Measurements from ENCODE around the gene SLCO1A2. TPM values are rescaled to one million over a fixed set of nuclear protein-coding genes. Genes with fewer than 3 reads are reported as not detected.

The SLCO1A2 gene
- total and polyA plus RNA-seq, 2 donors (not counting 3 experiments of a cell fraction or from before 2014, with no cell fraction given): not detected

DNA sequence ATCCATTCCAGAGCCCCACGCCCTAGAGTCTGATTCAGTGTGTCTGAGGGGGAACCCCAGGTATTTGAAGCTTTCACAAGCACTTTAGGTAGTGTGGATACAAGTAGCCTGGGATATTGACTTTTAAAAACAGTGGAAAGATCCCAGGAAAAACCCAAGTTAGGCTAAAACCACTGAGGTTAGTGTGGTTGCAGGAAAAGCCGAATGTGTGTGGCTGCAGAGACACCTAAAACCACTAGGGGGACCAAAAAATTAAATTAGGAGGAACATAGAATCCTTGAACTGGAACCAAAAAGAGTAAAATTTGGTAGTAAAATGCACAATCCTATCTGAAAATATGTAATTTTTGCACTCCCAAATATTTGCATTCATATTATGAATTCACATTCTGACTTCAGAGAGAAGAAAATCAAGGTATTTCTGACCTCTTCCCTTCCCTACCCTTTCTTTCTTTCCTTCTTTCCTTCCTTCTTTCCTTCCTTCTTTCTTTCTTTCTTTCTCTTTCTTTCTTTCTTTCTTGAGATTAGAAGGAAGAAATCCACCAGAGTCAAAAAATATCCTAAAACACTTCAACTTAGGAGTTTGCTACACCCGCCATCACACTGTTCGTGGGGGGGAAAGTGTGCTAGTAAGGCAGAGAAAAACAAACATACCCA lies 37.8 kb downstream of the SLCO1A2 start:
- Histone ChIP-seq H3K36me3 (ENCODE audit: control insufficient read depth in 2 of 2, extremely low read depth in 1 of 2, insufficient read depth in 2 of 2, low read length in 2 of 2) (no peaks in the 10 kb centered on the region), H3K4me1 (ENCODE audit: control insufficient read depth, extremely low read depth, insufficient read depth, low read length) (no peaks in the 10 kb centered on the region), H2AFZ (ENCODE audit: low read depth, low read length) (peak overlapping the region; percentile 51), H4K20me1 (replicated peaks; ENCODE audit: control insufficient read depth, extremely low read depth, insufficient read depth, low read length) (no peaks in the 10 kb centered on the region), H3K4me3 (replicated peaks in 1 of 3; ENCODE audit: insufficient read depth in 1 of 3, low read depth in 1 of 3, low read length in 3 of 3) (no peak overlapping the region), H3K27me3 (ENCODE audit: control insufficient read depth in 2 of 2, insufficient read depth in 2 of 2, low read length in 2 of 2) (no peaks in the 10 kb centered on the region), H3K27ac (ENCODE audit: insufficient read depth, low read depth, low read length) (no peak overlapping the region), H3K79me2 (ENCODE audit: control insufficient read depth, insufficient read depth, low read length) (no peaks in the 10 kb centered on the region), H3K9me1 (replicated peaks; ENCODE audit: control insufficient read depth, extremely low read depth, insufficient read depth, low read length) (no peaks in the 10 kb centered on the region), H3K9me3 (replicated peaks; ENCODE audit: control insufficient read depth, insufficient read depth, low read length) (no peaks in the 10 kb centered on the region), H3K4me2 (ENCODE audit: insufficient read depth, low read length) (no peak overlapping the region), H3K9ac (replicated peaks; ENCODE audit: extremely low read depth, insufficient read depth, low read length) (no peak overlapping the region)
- CTCF ChIA-PET: interaction anchor here (0.6 to 1.9 kb wide), 21 partner anchors 8 to 693 kb away, joined by 3 to 23 read pairs (median 3); partner anchors contain the start of genes GOLT1B, PYROXD1 and RECQL
- intact Hi-C loops (cut with micrococcal nuclease): loop anchor here (2.0 to 5.0 kb wide), 3 partner anchors 140 to 380 kb away; partner anchors contain the start of gene PYROXD1
- FAIRE-seq (peak; percentile 43), DNase-seq (ENCODE audit: low read depth, low spot score) (peak; percentile 13)
- no TSS peak for BruUV-seq (replicated peaks)
- dilution Hi-C loops (cut with MboI; ENCODE audit: extremely low pct_ligation_motif_present, low sequenced_read_pairs): no loop called here
- POLR2A ChIA-PET: no interaction called here
- TF ChIP-seq, protein P1, sequence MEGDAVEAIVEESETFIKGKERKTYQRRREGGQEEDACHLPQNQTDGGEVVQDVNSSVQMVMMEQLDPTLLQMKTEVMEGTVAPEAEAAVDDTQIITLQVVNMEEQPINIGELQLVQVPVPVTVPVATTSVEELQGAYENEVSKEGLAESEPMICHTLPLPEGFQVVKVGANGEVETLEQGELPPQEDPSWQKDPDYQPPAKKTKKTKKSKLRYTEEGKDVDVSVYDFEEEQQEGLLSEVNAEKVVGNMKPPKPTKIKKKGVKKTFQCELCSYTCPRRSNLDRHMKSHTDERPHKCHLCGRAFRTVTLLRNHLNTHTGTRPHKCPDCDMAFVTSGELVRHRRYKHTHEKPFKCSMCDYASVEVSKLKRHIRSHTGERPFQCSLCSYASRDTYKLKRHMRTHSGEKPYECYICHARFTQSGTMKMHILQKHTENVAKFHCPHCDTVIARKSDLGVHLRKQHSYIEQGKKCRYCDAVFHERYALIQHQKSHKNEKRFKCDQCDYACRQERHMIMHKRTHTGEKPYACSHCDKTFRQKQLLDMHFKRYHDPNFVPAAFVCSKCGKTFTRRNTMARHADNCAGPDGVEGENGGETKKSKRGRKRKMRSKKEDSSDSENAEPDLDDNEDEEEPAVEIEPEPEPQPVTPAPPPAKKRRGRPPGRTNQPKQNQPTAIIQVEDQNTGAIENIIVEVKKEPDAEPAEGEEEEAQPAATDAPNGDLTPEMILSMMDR (IDR thresholded peaks at IDR 0.05; ENCODE audit: extremely low read depth in 1 of 2, insufficient read depth in 1 of 2, low read depth in 1 of 2, low read length in 2 of 2): peak; percentile 62 to 65
- TF ChIP-seq MAX (IDR thresholded peaks at IDR 0.05; ENCODE audit: insufficient read depth, insufficient read length): no peak

- H2AFZ ChIP-seq (ENCODE audit: low read depth, low read length): no peak overlapping the region
- no peak overlapping the region for H3K27ac ChIP-seq (ENCODE audit: insufficient read depth, low read depth, low read length)
- no peak for TF ChIP-seq MAX (IDR thresholded peaks at IDR 0.05; ENCODE audit: insufficient read depth, insufficient read length)
- TF ChIP-seq JUN (IDR thresholded peaks at IDR 0.05; ENCODE audit: borderline replicate concordance, insufficient read depth, insufficient read length, low read depth): no peak
- no peak for TF ChIP-seq POLR2AphosphoS5 (IDR thresholded peaks at IDR 0.05; ENCODE audit: insufficient read depth, low read depth, low read length)
- no peak for TF ChIP-seq FOS (IDR thresholded peaks at IDR 0.05; ENCODE audit: borderline replicate concordance, insufficient read depth, low read length)
- no peak for TF ChIP-seq POLR2A (IDR thresholded peaks at IDR 0.05; ENCODE audit: low read depth, low read length)
- TF ChIP-seq GATA2 (IDR thresholded peaks at IDR 0.05; ENCODE audit: insufficient read depth, insufficient read length, low read depth, low read length): no peak
- TF ChIP-seq MYC (IDR thresholded peaks at IDR 0.05; ENCODE audit: low read depth, low read length): no peak
- TF ChIP-seq, protein P1 (IDR thresholded peaks at IDR 0.05; ENCODE audit: extremely low read depth in 1 of 2, insufficient read depth in 1 of 2, low read depth in 1 of 2, low read length in 2 of 2): no peak
- TF ChIP-seq EZH2 (IDR thresholded peaks at IDR 0.05; ENCODE audit: borderline replicate concordance, low read depth, low read length, severe bottlenecking): no peak
- intact Hi-C loops (cut with micrococcal nuclease): loop anchor here (2.0 to 5.0 kb wide), 3 partner anchors 140 to 381 kb away; partner anchors contain the start of gene PYROXD1
- POLR2A ChIA-PET: no interaction called here
- H3K9me3 ChIP-seq (replicated peaks; ENCODE audit: control insufficient read depth, insufficient read depth, low read length): no peaks in the 10 kb centered on the region
- H4K20me1 ChIP-seq (replicated peaks; ENCODE audit: control insufficient read depth, extremely low read depth, insufficient read depth, low read length): no peaks in the 10 kb centered on the region
- H3K27me3 ChIP-seq (ENCODE audit: control insufficient read depth in 2 of 2, insufficient read depth in 2 of 2, low read length in 2 of 2): no peaks in the 10 kb centered on the region
- no peak overlapping the region for H3K4me2 ChIP-seq (ENCODE audit: insufficient read depth, low read length)
- H3K9ac ChIP-seq (replicated peaks; ENCODE audit: extremely low read depth, insufficient read depth, low read length): no peak overlapping the region
- dilution Hi-C loops (cut with MboI; ENCODE audit: extremely low pct_ligation_motif_present, low sequenced_read_pairs): no loop called here
- no peaks in the 10 kb centered on the region for H3K79me2 ChIP-seq (ENCODE audit: control insufficient read depth, insufficient read depth, low read length)
- DNase-seq (ENCODE audit: low read depth, low spot score) (no peak), FAIRE-seq (no peak)
- no peaks in the 10 kb centered on the region for H3K9me1 ChIP-seq (replicated peaks; ENCODE audit: control insufficient read depth, extremely low read depth, insufficient read depth, low read length)
- H3K4me3 ChIP-seq (replicated peaks in 1 of 3; ENCODE audit: insufficient read depth in 1 of 3, low read depth in 1 of 3, low read length in 3 of 3): no peak overlapping the region
- CTCF ChIA-PET: interaction anchor here (0.6 to 1.9 kb wide), 21 partner anchors 8 to 693 kb away, joined by 3 to 23 read pairs (median 3); partner anchors contain the start of genes GOLT1B, PYROXD1 and RECQL
- H3K36me3 ChIP-seq (ENCODE audit: control insufficient read depth in 2 of 2, extremely low read depth in 1 of 2, insufficient read depth in 2 of 2, low read length in 2 of 2): no peaks in the 10 kb centered on the region
- no peaks in the 10 kb centered on the region for H3K4me1 ChIP-seq (ENCODE audit: control insufficient read depth, extremely low read depth, insufficient read depth, low read length)
- BruUV-seq (replicated peaks): no TSS peak
Observed at GRCh38 chr12:21296348-21296747, 38.4 kb downstream of the SLCO1A2 start.

All from endothelial cell of umbilical vein (primary cell).